HepG2 (cell line): Measurements from ENCODE around the gene WWTR1. TPM values are rescaled to one million over a fixed set of nuclear protein-coding genes. Genes with fewer than 3 reads are reported as not detected.

ENCODE experiments used
- ATAC-seq: fragments of 200-7000 bp; cut with Tn5 transposase; 3 replicates; pipeline ENCODE4 v1.9.1; 2020; ENCODE audit warnings: mild to moderate bottlenecking, moderate library complexity
- BruUV-seq: library from RNA; stranded (reverse); fragments of 400-500 nt; replicated peaks from 2 replicates; lab custom pipeline; 2021; lab: Mats Ljungman, UMichigan
- CTCF ChIA-PET: fragments of 300-600 bp; formaldehyde crosslinking; extraction: SDS; loops from one replicate; lab custom pipeline; 2021; ENCODE audit warnings: low total read pairs, inconsistent platforms, low intra/inter-chr PET ratio; lab: Yijun Ruan, JAX
- POLR2A ChIA-PET: fragments of 350-600 bp; sonication (Branson Sonifier 250); formaldehyde crosslinking; loops from one replicate; lab custom pipeline; 2020; ENCODE audit warnings: antibody characterized with exemption, inconsistent platforms; lab: Yijun Ruan, JAX
- DNase-seq: peaks from one replicate; pipeline ENCODE4 v3.0.0-alpha.2; 2015; ENCODE audit warnings: low spot score
- FAIRE-seq: peaks from 3 replicates; lab custom pipeline; 2011; peaks lifted over from hg19 to GRCh38; lab: Jason Lieb, UNC
- H2AFZ ChIP-seq: one replicate; pipeline ENCODE4 v1.6.1; 2011; ENCODE audit warnings: low read length, inconsistent platforms
- H3K27ac ChIP-seq: fragments of 300-600 bp; 3 replicates; pipeline ENCODE4 v1.8.0; 2011; ENCODE audit warnings: mixed run types, mild to moderate bottlenecking, mixed read lengths, low read length, inconsistent platforms; ENCODE audit not compliant: insufficient read depth; ENCODE audit errors: extremely low read length
- H3K27me3 ChIP-seq, 2 experiments: fragments of 200-600 bp in 1 of 2; 2 replicates in 1 of 2; 3 replicates in 1 of 2; pipeline versions ENCODE4 v1.6.0 to v1.8.0; 2011; ENCODE audit warnings: low read length in 2 of 2, mild to moderate bottlenecking in 2 of 2, moderate library complexity in 2 of 2, inconsistent platforms in 1 of 2; ENCODE audit not compliant: insufficient read depth in 2 of 2, control insufficient read depth in 1 of 2
- H3K36me3 ChIP-seq, 2 experiments: fragments of 200-600 bp in 1 of 2; replicated peaks in 1 of 2; 2 replicates in 1 of 2; 3 replicates in 1 of 2; pipeline versions ENCODE4 v1.5.1 to v1.8.0; 2011; ENCODE audit warnings: low read length in 2 of 2, inconsistent platforms in 1 of 2; ENCODE audit not compliant: insufficient read depth in 2 of 2, control insufficient read depth in 1 of 2
- H3K4me1 ChIP-seq: 2 replicates; pipeline ENCODE4 v1.5.1; 2012; ENCODE audit warnings: low read length, inconsistent platforms; ENCODE audit not compliant: insufficient read depth
- H3K4me2 ChIP-seq: 2 replicates; pipeline ENCODE4 v1.6.0; 2011; ENCODE audit warnings: low read depth, low read length, inconsistent platforms
- H3K4me3 ChIP-seq, 3 experiments: fragments of 200-600 bp in 1 of 3; sonication (generic), shearing (Covaris generic) in 1 of 3; replicated peaks in 1 of 3; 2 replicates each; pipeline ENCODE4 v1.5.1; 2011 to 2016; ENCODE audit warnings: low read length in 3 of 3, inconsistent platforms in 2 of 3, low read depth in 2 of 3, mild to moderate bottlenecking in 2 of 3, control low read depth in 1 of 3, mixed read lengths in 1 of 3; ENCODE audit not compliant: insufficient read depth in 1 of 3
- H3K79me2 ChIP-seq: one replicate; pipeline ENCODE4 v1.6.1; 2011; ENCODE audit warnings: low read length, inconsistent platforms; ENCODE audit not compliant: insufficient read depth
- H3K9ac ChIP-seq: 2 replicates; pipeline ENCODE4 v1.6.0; 2011; ENCODE audit warnings: mild to moderate bottlenecking, low read depth, low read length, inconsistent platforms; ENCODE audit not compliant: insufficient read depth
- H3K9me3 ChIP-seq: 2 replicates; pipeline ENCODE4 v1.5.1; 2012; ENCODE audit warnings: mild to moderate bottlenecking, low read length
- H4K20me1 ChIP-seq: 2 replicates; pipeline ENCODE4 v1.6.0; 2011; ENCODE audit warnings: inconsistent platforms, mild to moderate bottlenecking, low read length, moderate library complexity; ENCODE audit not compliant: insufficient read depth
- KAT7 ChIP-seq: IDR thresholded peaks from 2 replicates; pipeline ENCODE4 v1.6.1; 2018; ENCODE audit warnings: borderline replicate concordance, missing compliant biosample characterization
- MAF1 ChIP-seq: sonication (generic); formaldehyde crosslinking; IDR thresholded peaks from 2 replicates; pipeline ENCODE4 v1.5.0; 2020; ENCODE audit warnings: missing genetic modification reagents, borderline replicate concordance
- NR2F6 ChIP-seq, 2 experiments: IDR thresholded peaks; 2 replicates each; pipeline ENCODE4 v1.6.1; 2016; ENCODE audit warnings: antibody characterized with exemption in 1 of 2, mild to moderate bottlenecking in 1 of 2
- RAD51 ChIP-seq: fragments of 450-650 bp; IDR thresholded peaks from 2 replicates; pipeline ENCODE4 v1.6.1; 2016; ENCODE audit warnings: borderline replicate concordance
- RBFOX2 ChIP-seq: fragments of 200-400 bp; formaldehyde crosslinking; IDR thresholded peaks from 2 replicates; pipeline ENCODE4 v1.6.1; 2017; ENCODE audit warnings: low read depth, mild to moderate bottlenecking, low read length
- TBX2 ChIP-seq: sonication (generic); formaldehyde crosslinking; IDR thresholded peaks from 2 replicates; pipeline ENCODE4 v1.5.0; 2020; ENCODE audit warnings: missing genetic modification reagents, mild to moderate bottlenecking, borderline replicate concordance
- ZFX ChIP-seq: sonication (generic); formaldehyde crosslinking; IDR thresholded peaks from 2 replicates; pipeline ENCODE4 v1.4.0; 2020; ENCODE audit warnings: mild to moderate bottlenecking, low read depth, missing genetic modification reagents, moderate library complexity
- ZNF382 ChIP-seq: sonication (generic); formaldehyde crosslinking; IDR thresholded peaks from 2 replicates; pipeline ENCODE4 v1.5.0; 2020; ENCODE audit warnings: missing genetic modification reagents, mild to moderate bottlenecking, borderline replicate concordance
- ZNF629 ChIP-seq: sonication (generic); formaldehyde crosslinking; conservative IDR thresholded peaks from 2 replicates; pipeline ENCODE4 v1.5.0; 2020; ENCODE audit warnings: missing genetic modification reagents
- ZNF772 ChIP-seq: sonication (generic); formaldehyde crosslinking; IDR thresholded peaks from 2 replicates; pipeline ENCODE4 v1.5.0; 2020; ENCODE audit warnings: mild to moderate bottlenecking, missing genetic modification reagents
- WGBS: methylation state at CpG from one replicate; pipeline ENCODE4 v1.1.6; 2017; ENCODE audit warnings: low lambda C conversion rate; 5-methylcytosine and 5-hydroxymethylcytosine counted together
- in situ Hi-C: cut with HindIII; loops from 2 replicates; pipeline ENCODE4 v1.10.0; 2017; ENCODE audit warnings: low pct_unique_long_range_greater_than_20kb; ENCODE audit not compliant: extremely low pct_ligation_motif_present
- intact Hi-C: fragments of 100-400 bp; cut with micrococcal nuclease; formaldehyde crosslinking; loops from one replicate; pipeline ENCODE4 v1.10.0; 2022; ENCODE audit not compliant: unreplicated experiment
- polyA plus RNA-seq, 8 experiments: library from polyadenylated mRNA; depleted of rRNA in 3 of 8; stranded (reverse) in 7 of 8; unstranded in 1 of 8; fragments of >200 nt; fragmentation: Illumina TruSeq in 4 of 8; extraction: Trizol in 4 of 8; gene quantifications; 2 replicates each; pipeline versions ENCODE4 v1.2.1 to v1.2.3, GENCODE V29; 2011 to 2016; ENCODE audit warnings: low read depth in 4 of 8, missing spikeins in 1 of 8, mixed read lengths in 1 of 8; ENCODE audit not compliant: insufficient read depth in 1 of 8
- total RNA-seq, 5 experiments: library from RNA; depleted of rRNA; stranded (reverse); fragments of >200 nt; fragmentation: Illumina TruSeq; extraction: Trizol; gene quantifications; 2 replicates each; pipeline ENCODE4 v1.2.3, GENCODE V29; 2016; ENCODE audit warnings: low read depth in 1 of 5
- TF ChIP-seq, protein P1 (sequence below): sonication (generic); formaldehyde crosslinking; IDR thresholded peaks from 2 replicates; pipeline ENCODE4 v1.4.0; 2020; ENCODE audit warnings: missing genetic modification reagents, mild to moderate bottlenecking, borderline replicate concordance
- TF ChIP-seq, protein P2 (sequence below): sonication (generic); IDR thresholded peaks from 2 replicates; pipeline ENCODE4 v1.6.1; 2016; ENCODE audit warnings: low read depth, borderline replicate concordance

The WWTR1 gene
- total and polyA plus RNA-seq, 2 of the 13 experiments (the other 11 are each of a cell fraction or from before 2014, with no cell fraction given) = 19.7 to 139 TPM

DNA sequence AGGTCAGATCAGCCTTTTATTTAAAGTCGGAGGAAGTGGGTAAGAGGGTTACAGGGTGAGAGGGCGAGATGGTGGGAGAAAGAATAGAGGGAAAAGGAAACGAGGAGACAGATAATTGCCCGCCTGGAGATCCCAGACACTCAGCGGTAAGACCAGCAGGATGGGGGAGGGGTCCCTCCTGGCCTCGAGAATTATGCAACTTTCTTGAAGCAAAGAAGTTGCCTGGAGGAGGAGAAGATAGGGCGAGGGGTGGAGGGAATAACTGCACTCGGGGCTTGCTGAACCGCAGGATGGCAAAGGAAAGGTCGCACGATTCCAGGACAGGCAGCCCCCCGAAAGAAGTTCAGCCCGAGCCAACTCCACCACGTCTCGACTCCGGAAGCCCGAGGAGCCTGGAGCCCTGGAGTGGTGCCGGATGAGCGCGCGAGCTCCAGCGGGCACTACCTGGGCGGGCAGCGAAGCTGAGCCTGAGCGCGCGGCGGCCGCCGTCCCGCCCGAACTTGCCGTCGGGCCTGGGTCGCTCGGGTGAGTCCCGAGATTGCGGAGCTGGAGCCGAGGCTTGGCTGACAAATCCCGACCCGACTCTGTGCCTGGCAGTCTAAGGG is 402 bp downstream of the WWTR1 start (continued):
- TF ChIP-seq, protein P1, sequence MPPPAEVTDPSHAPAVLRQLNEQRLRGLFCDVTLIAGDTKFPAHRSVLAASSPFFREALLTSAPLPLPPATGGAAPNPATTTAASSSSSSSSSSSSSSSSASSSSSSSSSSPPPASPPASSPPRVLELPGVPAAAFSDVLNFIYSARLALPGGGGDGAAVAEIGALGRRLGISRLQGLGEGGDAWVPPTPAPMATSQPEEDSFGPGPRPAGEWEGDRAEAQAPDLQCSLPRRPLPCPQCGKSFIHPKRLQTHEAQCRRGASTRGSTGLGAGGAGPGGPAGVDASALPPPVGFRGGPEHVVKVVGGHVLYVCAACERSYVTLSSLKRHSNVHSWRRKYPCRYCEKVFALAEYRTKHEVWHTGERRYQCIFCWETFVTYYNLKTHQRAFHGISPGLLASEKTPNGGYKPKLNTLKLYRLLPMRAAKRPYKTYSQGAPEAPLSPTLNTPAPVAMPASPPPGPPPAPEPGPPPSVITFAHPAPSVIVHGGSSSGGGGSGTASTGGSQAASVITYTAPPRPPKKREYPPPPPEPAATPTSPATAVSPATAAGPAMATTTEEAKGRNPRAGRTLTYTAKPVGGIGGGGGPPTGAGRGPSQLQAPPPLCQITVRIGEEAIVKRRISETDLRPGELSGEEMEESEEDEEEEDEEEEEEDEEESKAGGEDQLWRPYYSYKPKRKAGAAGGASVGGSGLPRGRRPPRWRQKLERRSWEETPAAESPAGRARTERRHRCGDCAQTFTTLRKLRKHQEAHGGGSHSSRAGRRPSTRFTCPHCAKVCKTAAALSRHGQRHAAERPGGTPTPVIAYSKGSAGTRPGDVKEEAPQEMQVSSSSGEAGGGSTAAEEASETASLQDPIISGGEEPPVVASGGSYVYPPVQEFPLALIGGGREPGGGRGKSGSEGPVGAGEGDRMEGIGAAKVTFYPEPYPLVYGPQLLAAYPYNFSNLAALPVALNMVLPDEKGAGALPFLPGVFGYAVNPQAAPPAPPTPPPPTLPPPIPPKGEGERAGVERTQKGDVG (CRISPR knock-in tag) = 0 out of 2 replicates have a peak, but pooled peaks have one; percentile 12
- TF ChIP-seq ZNF629 (CRISPR knock-in tag) = 0 out of 2 replicates have a peak, but pooled peaks have one; percentile 3
- TF ChIP-seq KAT7 (CRISPR knock-in tag) = peak; percentile 91
- no peak for TF ChIP-seq RAD51

DNA sequence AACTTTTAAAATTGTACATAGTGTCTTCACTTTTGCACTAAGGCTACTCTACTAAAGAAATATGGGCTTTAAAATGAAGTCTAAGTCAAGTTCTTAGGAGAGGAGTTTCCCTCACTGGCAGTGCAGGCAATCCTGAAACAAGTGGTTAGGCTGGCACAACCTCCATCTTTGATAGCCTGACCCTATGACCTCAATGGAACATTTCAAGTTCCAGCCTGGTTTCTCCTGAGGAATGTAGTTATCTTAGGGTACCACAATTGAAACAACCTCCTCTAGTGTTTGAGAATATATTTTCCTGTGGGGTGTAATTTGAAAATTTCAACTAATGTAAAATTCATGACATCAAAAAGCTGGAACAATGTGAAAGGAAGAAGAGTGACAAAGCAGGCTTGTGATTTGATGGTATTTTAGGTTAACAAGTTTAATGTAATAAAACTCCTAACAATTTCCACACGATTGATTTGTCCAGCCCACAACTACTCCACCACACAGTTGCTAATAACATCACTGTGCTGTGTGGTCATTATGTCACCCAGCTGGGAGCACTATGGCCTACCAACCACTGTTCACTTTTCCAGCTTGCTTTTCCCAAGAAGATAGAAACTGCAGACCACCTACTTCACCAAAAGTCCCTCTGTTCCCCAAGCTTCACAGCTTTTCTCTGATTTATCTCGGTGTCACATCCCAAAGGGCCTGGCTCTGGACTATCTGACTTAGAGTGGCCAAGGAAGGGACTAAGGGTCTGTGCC is 1.8 kb downstream of the WWTR1 start:
- intact Hi-C loops = loop anchor here (5.0 kb wide), 3 partner anchors 49 to 89 kb away; no protein-coding TSS in a partner anchor
- peak; percentile 45; the same call in 1 of the 2 replicates for TF ChIP-seq NR2F6 (IDR thresholded peaks at IDR 0.05)
- 0 out of 2 replicates have a peak, but pooled peaks have one; percentile 11 for TF ChIP-seq NR2F6 (CRISPR knock-in tag; IDR thresholded peaks at IDR 0.05)
- peak; percentile 43 for TF ChIP-seq RBFOX2
- TF ChIP-seq TBX2 = peak; percentile 30; the same call in 1 of the 2 replicates
- peak; percentile 63 for TF ChIP-seq ZFX
- TF ChIP-seq MAF1 = no peak
- 0 out of 2 replicates have a peak, but pooled peaks have one; percentile 10 for TF ChIP-seq ZNF772 (CRISPR knock-in tag)
- TF ChIP-seq, protein P2, sequence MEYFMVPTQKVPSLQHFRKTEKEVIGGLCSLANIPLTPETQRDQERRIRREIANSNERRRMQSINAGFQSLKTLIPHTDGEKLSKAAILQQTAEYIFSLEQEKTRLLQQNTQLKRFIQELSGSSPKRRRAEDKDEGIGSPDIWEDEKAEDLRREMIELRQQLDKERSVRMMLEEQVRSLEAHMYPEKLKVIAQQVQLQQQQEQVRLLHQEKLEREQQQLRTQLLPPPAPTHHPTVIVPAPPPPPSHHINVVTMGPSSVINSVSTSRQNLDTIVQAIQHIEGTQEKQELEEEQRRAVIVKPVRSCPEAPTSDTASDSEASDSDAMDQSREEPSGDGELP = peak; percentile 29; the same call in 1 of the 2 replicates
- no peak for TF ChIP-seq ZNF382 (CRISPR knock-in tag)
- DNase-seq (no peak), ATAC-seq (no peak), FAIRE-seq (no peak)
- in situ Hi-C loops = no loop called here
- H3K4me3 ChIP-seq = peak overlapping the region; percentile 92 to 94 (median 93)
- H3K4me2 ChIP-seq = peak overlapping the region; percentile 88
- CTCF ChIA-PET = no interaction called here
- POLR2A ChIA-PET = interaction anchor here (1.5 to 3.7 kb wide), 4 partner anchors 9 to 46 kb away, joined by 4 to 42 read pairs (median 22); no protein-coding TSS in a partner anchor
- TSS peak; percentile 40 for BruUV-seq
- no peaks in the 10 kb centered on the region; a peak in 1 of 5 replicates for H3K27me3 ChIP-seq
- peak overlapping the region; percentile 90 for H3K9ac ChIP-seq
- H3K36me3 ChIP-seq = peaks cover 0 to 20% of the 10 kb centered on the region in 2 experiments; a peak in 4 of 5 replicates
- peak overlapping the region; percentile 79 for H3K27ac ChIP-seq
- peaks cover 67% of the 10 kb centered on the region for H3K79me2 ChIP-seq
- peaks cover 35% of the 10 kb centered on the region for H4K20me1 ChIP-seq
- H3K4me1 ChIP-seq = peaks cover 61% of the 10 kb centered on the region
- no peak overlapping the region for H2AFZ ChIP-seq
- no peaks in the 10 kb centered on the region for H3K9me3 ChIP-seq
- WGBS = 0% methylated on average over 2 of the region's 2 CpGs
